GM12878 (cell line): ENCODE data around the gene SLC11A1. TPM values are rescaled to one million over a fixed set of nuclear protein-coding genes. Genes with fewer than 3 reads are reported as not detected.
A peak's percentile ranks its signal among the peaks of the same experiment; 100 is the strongest.

Experiments used
- ESRRA ChIP-seq: IDR thresholded peaks from 2 replicates; pipeline ENCODE4 v1.6.1; 2012; ENCODE audit warnings: mild to moderate bottlenecking, low read length, improper control_type of control experiment
- FOS ChIP-seq: IDR thresholded peaks from 3 replicates; pipeline ENCODE4 v1.6.1; 2011; ENCODE audit warnings: borderline replicate concordance; ENCODE audit not compliant: insufficient read length; ENCODE audit errors: extremely low read depth
- MYB ChIP-seq: fragments of 150-350 bp; IDR thresholded peaks from 2 replicates; pipeline ENCODE4 v1.6.1; 2014; ENCODE audit warnings: mild to moderate bottlenecking, low read depth, low read length, borderline replicate concordance
- NFYB ChIP-seq: IDR thresholded peaks from 2 replicates; pipeline ENCODE4 v1.6.1; 2011; ENCODE audit warnings: low read depth, mild to moderate bottlenecking, low read length, improper control_type of control experiment, moderate library complexity; ENCODE audit not compliant: insufficient read depth
- NRF1 ChIP-seq: conservative IDR thresholded peaks from 2 replicates; pipeline ENCODE4 v1.6.1; 2011; ENCODE audit warnings: mild to moderate bottlenecking, low read depth, low read length, improper control_type of control experiment
- PKNOX1 ChIP-seq: fragments of 450-650 bp; IDR thresholded peaks from 2 replicates; pipeline ENCODE4 v1.6.1; 2016; ENCODE audit warnings: mild to moderate bottlenecking
- RCOR1 ChIP-seq: conservative IDR thresholded peaks from 2 replicates; pipeline ENCODE4 v1.6.1; 2012; ENCODE audit warnings: low read depth, low read length, improper control_type of control experiment
- SPI1 ChIP-seq: IDR thresholded peaks from 2 replicates; pipeline ENCODE4 v1.6.1; 2011; ENCODE audit warnings: low read depth, mild to moderate bottlenecking, low read length, moderate library complexity, borderline replicate concordance; ENCODE audit not compliant: insufficient read depth
- SREBF2 ChIP-seq: IDR thresholded peaks from 2 replicates; pipeline ENCODE4 v1.6.1; 2012; ENCODE audit warnings: mild to moderate bottlenecking, low read length
- SUPT20H ChIP-seq: IDR thresholded peaks from 2 replicates; pipeline ENCODE4 v1.6.1; 2011; ENCODE audit warnings: low read depth, mild to moderate bottlenecking, low read length, moderate library complexity, borderline replicate concordance; ENCODE audit not compliant: control insufficient read depth
- TCF3 ChIP-seq: IDR thresholded peaks from 2 replicates; pipeline ENCODE4 v1.6.1; 2012; ENCODE audit warnings: low read depth, mild to moderate bottlenecking, low read length, borderline replicate concordance; ENCODE audit not compliant: insufficient read depth
- ZBTB33 ChIP-seq: fragments of 450-650 bp; IDR thresholded peaks from 2 replicates; pipeline ENCODE4 v1.6.1; 2017; ENCODE audit warnings: mild to moderate bottlenecking
- polyA plus RNA-seq, 11 experiments: library from polyadenylated mRNA; depleted of rRNA in 4 of 11; unstranded in 6 of 11; stranded (reverse) in 5 of 11; fragments of >200 nt; fragmentation: Nextera tagmentation in 4 of 11; fragmentation: Illumina TruSeq in 1 of 11; extraction: Ambion mirVana in 4 of 11; extraction: Trizol in 1 of 11; gene quantifications; 1 replicate in 1 of 11; 2 replicates in 10 of 11; pipeline versions ENCODE4 v1.2.1 to v1.2.3, GENCODE V29; 2011 to 2016; ENCODE audit warnings: inconsistent platforms in 2 of 11, missing spikeins in 2 of 11, low read depth in 1 of 11
- total RNA-seq, 4 experiments: library from RNA; depleted of rRNA in 3 of 4; stranded (reverse); fragments of >200 nt in 3 of 4; fragmentation: Illumina TruSeq in 1 of 4; extraction: Trizol in 1 of 4; gene quantifications; 2 replicates each; pipeline versions ENCODE4 v1.2.1 to v1.2.3, GENCODE V29; 2013 to 2021
- TF ChIP-seq, protein P1 (sequence below): fragments of 150-350 bp; IDR thresholded peaks from 2 replicates; pipeline ENCODE4 v1.6.1; 2016; ENCODE audit warnings: low read depth, low read length
- TF ChIP-seq, protein P2 (sequence below): fragments of 450-650 bp; IDR thresholded peaks from 2 replicates; pipeline ENCODE4 v1.6.1; 2017; ENCODE audit warnings: borderline replicate concordance
- TF ChIP-seq, protein P3 (sequence below): fragments of 450-650 bp; IDR thresholded peaks from 2 replicates; pipeline ENCODE4 v1.6.1; 2018; ENCODE audit warnings: mild to moderate bottlenecking, low read depth, moderate library complexity; ENCODE audit not compliant: partially characterized antibody

SLC11A1 gene
- total and polyA plus RNA-seq, 10 of the 15 experiments (the other 5 are each of a cell fraction or from before 2014, with no cell fraction given), result 0.03 to 0.38 (median 0.12) TPM

- TF ChIP-seq, protein P1, sequence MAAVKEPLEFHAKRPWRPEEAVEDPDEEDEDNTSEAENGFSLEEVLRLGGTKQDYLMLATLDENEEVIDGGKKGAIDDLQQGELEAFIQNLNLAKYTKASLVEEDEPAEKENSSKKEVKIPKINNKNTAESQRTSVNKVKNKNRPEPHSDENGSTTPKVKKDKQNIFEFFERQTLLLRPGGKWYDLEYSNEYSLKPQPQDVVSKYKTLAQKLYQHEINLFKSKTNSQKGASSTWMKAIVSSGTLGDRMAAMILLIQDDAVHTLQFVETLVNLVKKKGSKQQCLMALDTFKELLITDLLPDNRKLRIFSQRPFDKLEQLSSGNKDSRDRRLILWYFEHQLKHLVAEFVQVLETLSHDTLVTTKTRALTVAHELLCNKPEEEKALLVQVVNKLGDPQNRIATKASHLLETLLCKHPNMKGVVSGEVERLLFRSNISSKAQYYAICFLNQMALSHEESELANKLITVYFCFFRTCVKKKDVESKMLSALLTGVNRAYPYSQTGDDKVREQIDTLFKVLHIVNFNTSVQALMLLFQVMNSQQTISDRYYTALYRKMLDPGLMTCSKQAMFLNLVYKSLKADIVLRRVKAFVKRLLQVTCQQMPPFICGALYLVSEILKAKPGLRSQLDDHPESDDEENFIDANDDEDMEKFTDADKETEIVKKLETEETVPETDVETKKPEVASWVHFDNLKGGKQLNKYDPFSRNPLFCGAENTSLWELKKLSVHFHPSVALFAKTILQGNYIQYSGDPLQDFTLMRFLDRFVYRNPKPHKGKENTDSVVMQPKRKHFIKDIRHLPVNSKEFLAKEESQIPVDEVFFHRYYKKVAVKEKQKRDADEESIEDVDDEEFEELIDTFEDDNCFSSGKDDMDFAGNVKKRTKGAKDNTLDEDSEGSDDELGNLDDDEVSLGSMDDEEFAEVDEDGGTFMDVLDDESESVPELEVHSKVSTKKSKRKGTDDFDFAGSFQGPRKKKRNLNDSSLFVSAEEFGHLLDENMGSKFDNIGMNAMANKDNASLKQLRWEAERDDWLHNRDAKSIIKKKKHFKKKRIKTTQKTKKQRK, result no peak
- TF ChIP-seq RCOR1 (no peak; the same call in 1 of the 2 replicates), SUPT20H (no peak), TCF3 (0 out of 2 replicates have a peak, but pooled peaks have one; percentile 10), FOS (no peak), SREBF2 (no peak), PKNOX1 (peak; percentile 32), MYB (0 out of 2 replicates have a peak, but pooled peaks have one; percentile 59), NFYB (no peak), SPI1 (no peak), ZBTB33 (no peak), NRF1 (no peak), ESRRA (no peak; the same call in 1 of the 2 replicates)
- TF ChIP-seq, protein P2, sequence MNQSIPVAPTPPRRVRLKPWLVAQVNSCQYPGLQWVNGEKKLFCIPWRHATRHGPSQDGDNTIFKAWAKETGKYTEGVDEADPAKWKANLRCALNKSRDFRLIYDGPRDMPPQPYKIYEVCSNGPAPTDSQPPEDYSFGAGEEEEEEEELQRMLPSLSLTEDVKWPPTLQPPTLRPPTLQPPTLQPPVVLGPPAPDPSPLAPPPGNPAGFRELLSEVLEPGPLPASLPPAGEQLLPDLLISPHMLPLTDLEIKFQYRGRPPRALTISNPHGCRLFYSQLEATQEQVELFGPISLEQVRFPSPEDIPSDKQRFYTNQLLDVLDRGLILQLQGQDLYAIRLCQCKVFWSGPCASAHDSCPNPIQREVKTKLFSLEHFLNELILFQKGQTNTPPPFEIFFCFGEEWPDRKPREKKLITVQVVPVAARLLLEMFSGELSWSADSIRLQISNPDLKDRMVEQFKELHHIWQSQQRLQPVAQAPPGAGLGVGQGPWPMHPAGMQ, result no peak
- TF ChIP-seq, protein P3, sequence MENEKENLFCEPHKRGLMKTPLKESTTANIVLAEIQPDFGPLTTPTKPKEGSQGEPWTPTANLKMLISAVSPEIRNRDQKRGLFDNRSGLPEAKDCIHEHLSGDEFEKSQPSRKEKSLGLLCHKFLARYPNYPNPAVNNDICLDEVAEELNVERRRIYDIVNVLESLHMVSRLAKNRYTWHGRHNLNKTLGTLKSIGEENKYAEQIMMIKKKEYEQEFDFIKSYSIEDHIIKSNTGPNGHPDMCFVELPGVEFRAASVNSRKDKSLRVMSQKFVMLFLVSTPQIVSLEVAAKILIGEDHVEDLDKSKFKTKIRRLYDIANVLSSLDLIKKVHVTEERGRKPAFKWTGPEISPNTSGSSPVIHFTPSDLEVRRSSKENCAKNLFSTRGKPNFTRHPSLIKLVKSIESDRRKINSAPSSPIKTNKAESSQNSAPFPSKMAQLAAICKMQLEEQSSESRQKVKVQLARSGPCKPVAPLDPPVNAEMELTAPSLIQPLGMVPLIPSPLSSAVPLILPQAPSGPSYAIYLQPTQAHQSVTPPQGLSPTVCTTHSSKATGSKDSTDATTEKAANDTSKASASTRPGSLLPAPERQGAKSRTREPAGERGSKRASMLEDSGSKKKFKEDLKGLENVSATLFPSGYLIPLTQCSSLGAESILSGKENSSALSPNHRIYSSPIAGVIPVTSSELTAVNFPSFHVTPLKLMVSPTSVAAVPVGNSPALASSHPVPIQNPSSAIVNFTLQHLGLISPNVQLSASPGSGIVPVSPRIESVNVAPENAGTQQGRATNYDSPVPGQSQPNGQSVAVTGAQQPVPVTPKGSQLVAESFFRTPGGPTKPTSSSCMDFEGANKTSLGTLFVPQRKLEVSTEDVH, result no peak
Observed at GRCh38 chr2:218395826-218396687, 14.0 kb downstream of the SLC11A1 start (continued).
